ENCODE results near the gene CTCF.

CTCF gene

GRCh38 chr16:67666559-67667452, 104.5 kb downstream of the CTCF start, which contains the start of the genes C16orf86 and ENKD1:
C16orf86 (plus strand) TSS chr16:67666814; CDS start chr16:67666971, 157 bp downstream.
ENKD1 (minus strand) TSS chr16:67666750; CDS start chr16:67666442, 308 bp downstream.
- Histone ChIP-seq H3K79me1 (replicated peaks; ENCODE audit: low read length, poor library complexity, severe bottlenecking) (peaks cover 3% of the 10 kb centered on the region), H2BK12ac (ENCODE audit: low read length in 2 of 2) (peak within 1 kb of the TSS in 1 of 2 experiments; percentile 73), H4K91ac (ENCODE audit: low read length) (peak within 1 kb of the TSS; percentile 95), H3K36me3 (ENCODE audit: control insufficient read depth in 1 of 2, insufficient read depth in 2 of 2, low read depth in 1 of 2, low read length in 2 of 2) (peaks cover 25 to 27% of the 10 kb centered on the region in 2 experiments), H4K8ac (ENCODE audit: low read length) (peak within 1 kb of the TSS; percentile 98), H2BK120ac (ENCODE audit: low read depth, low read length) (peak within 1 kb of the TSS; percentile 78), H3K9me3 (ENCODE audit: control insufficient read depth, low read length) (no peaks in the 10 kb centered on the region), H3K27ac (ENCODE audit: low read length, poor library complexity, severe bottlenecking) (no peak within 1 kb of the TSS), H2AFZ (ENCODE audit: low read depth, low read length) (peak within 1 kb of the TSS; percentile 98), H3K4ac (ENCODE audit: low read depth in 1 of 2, low read length in 2 of 2) (peak within 1 kb of the TSS; percentile 90 to 92), H3K14ac (ENCODE audit: low read length in 2 of 2) (peak within 1 kb of the TSS in 1 of 2 experiments; percentile 12), H2AK5ac (ENCODE audit: low read length, severe bottlenecking) (no peak within 1 kb of the TSS), H3K27me3 (ENCODE audit: control insufficient read depth in 1 of 2, insufficient read depth in 1 of 2, low read length in 2 of 2) (no peaks in the 10 kb centered on the region), H2BK15ac (ENCODE audit: low read depth, poor library complexity, severe bottlenecking) (peak within 1 kb of the TSS; percentile 93), H3K9ac (ENCODE audit: low read length) (peak within 1 kb of the TSS; percentile 93), H3K23ac (ENCODE audit: low read length in 2 of 2) (peak within 1 kb of the TSS in 1 of 2 experiments; percentile 27), H2BK5ac (ENCODE audit: low read depth, low read length, poor library complexity, severe bottlenecking) (no peak within 1 kb of the TSS), H3K4me3 (ENCODE audit: insufficient read depth in 1 of 2, low read depth in 1 of 2, low read length in 2 of 2) (peak within 1 kb of the TSS; percentile 73 to 85), H3K18ac (ENCODE audit: low read depth in 1 of 2, low read length in 2 of 2) (peak within 1 kb of the TSS; percentile 89 to 93), H3K4me1 (ENCODE audit: control insufficient read depth, insufficient read depth, low read depth, low read length) (peaks cover 20% of the 10 kb centered on the region), H3K4me2 (ENCODE audit: low read length, poor library complexity, severe bottlenecking) (peak within 1 kb of the TSS; percentile 79)
- DNase-seq, result peak; percentile 81
- 13% methylated on average over 77 of the region's 78 CpGs for WGBS

- H2AK5ac ChIP-seq (ENCODE audit: low read length, severe bottlenecking), result no peak overlapping the region
Observed at GRCh38 chr16:67667453-67667816, 105.1 kb downstream of the CTCF start.

GRCh38 chr16:67667817-67668494, 105.6 kb downstream of the CTCF start:
- no peak overlapping the region for H2BK120ac ChIP-seq (ENCODE audit: low read depth, low read length)
- peak overlapping the region in 1 of 2 experiments; percentile 85 for H3K4me3 ChIP-seq (ENCODE audit: insufficient read depth in 1 of 2, low read depth in 1 of 2, low read length in 2 of 2)
- H3K9me3 ChIP-seq (ENCODE audit: control insufficient read depth, low read length), result no peaks in the 10 kb centered on the region
- H2AFZ ChIP-seq (ENCODE audit: low read depth, low read length), result no peak overlapping the region
- peak overlapping the region; percentile 64 for H4K8ac ChIP-seq (ENCODE audit: low read length)
- no peak overlapping the region for H3K18ac ChIP-seq (ENCODE audit: low read depth in 1 of 2, low read length in 2 of 2)
- no peaks in the 10 kb centered on the region for H3K27me3 ChIP-seq (ENCODE audit: control insufficient read depth in 1 of 2, insufficient read depth in 1 of 2, low read length in 2 of 2)
- H3K9ac ChIP-seq (ENCODE audit: low read length), result peak overlapping the region; percentile 93
- peak overlapping the region in 1 of 2 experiments; percentile 17 for H3K4ac ChIP-seq (ENCODE audit: low read depth in 1 of 2, low read length in 2 of 2)
- H2BK5ac ChIP-seq (ENCODE audit: low read depth, low read length, poor library complexity, severe bottlenecking), result no peak overlapping the region
- H3K4me1 ChIP-seq (ENCODE audit: control insufficient read depth, insufficient read depth, low read depth, low read length), result peaks cover 26% of the 10 kb centered on the region
- no peak overlapping the region for H2AK5ac ChIP-seq (ENCODE audit: low read length, severe bottlenecking)
- no peak overlapping the region for H3K14ac ChIP-seq (ENCODE audit: low read length in 2 of 2)
- H2BK12ac ChIP-seq (ENCODE audit: low read length in 2 of 2), result no peak overlapping the region
- H2BK15ac ChIP-seq (ENCODE audit: low read depth, poor library complexity, severe bottlenecking), result peak overlapping the region; percentile 23
- H3K36me3 ChIP-seq (ENCODE audit: control insufficient read depth in 1 of 2, insufficient read depth in 2 of 2, low read depth in 1 of 2, low read length in 2 of 2), result peaks cover 14 to 16% of the 10 kb centered on the region in 2 experiments
- no peak overlapping the region for H3K23ac ChIP-seq (ENCODE audit: low read length in 2 of 2)
- peak; percentile 96 for DNase-seq
- H3K79me1 ChIP-seq (replicated peaks; ENCODE audit: low read length, poor library complexity, severe bottlenecking), result peaks cover 5% of the 10 kb centered on the region
- no peak overlapping the region for H4K91ac ChIP-seq (ENCODE audit: low read length)
- H3K4me2 ChIP-seq (ENCODE audit: low read length, poor library complexity, severe bottlenecking), result peak overlapping the region; percentile 2
- H3K27ac ChIP-seq (ENCODE audit: low read length, poor library complexity, severe bottlenecking), result no peak overlapping the region
- 35% methylated on average over 18 of the region's 18 CpGs for WGBS

More at GRCh38 chr16:67667453-67667816, 105.1 kb downstream of the CTCF start:
- H3K9ac ChIP-seq (ENCODE audit: low read length), result peak overlapping the region; percentile 93
- H3K14ac ChIP-seq (ENCODE audit: low read length in 2 of 2), result no peak overlapping the region
- no peak overlapping the region for H3K23ac ChIP-seq (ENCODE audit: low read length in 2 of 2)
- peak overlapping the region; percentile 28 for H4K91ac ChIP-seq (ENCODE audit: low read length)
- H3K4me3 ChIP-seq (ENCODE audit: insufficient read depth in 1 of 2, low read depth in 1 of 2, low read length in 2 of 2), result peak overlapping the region in 1 of 2 experiments; percentile 85
- H3K4ac ChIP-seq (ENCODE audit: low read depth in 1 of 2, low read length in 2 of 2), result peak overlapping the region; percentile 24
- H3K9me3 ChIP-seq (ENCODE audit: control insufficient read depth, low read length), result no peaks in the 10 kb centered on the region
- DNase-seq, result no peak
- H3K18ac ChIP-seq (ENCODE audit: low read depth in 1 of 2, low read length in 2 of 2), result peak overlapping the region in 1 of 2 experiments; percentile 89
- no peak overlapping the region for H2AFZ ChIP-seq (ENCODE audit: low read depth, low read length)
- no peak overlapping the region for H2BK5ac ChIP-seq (ENCODE audit: low read depth, low read length, poor library complexity, severe bottlenecking)
- H2BK120ac ChIP-seq (ENCODE audit: low read depth, low read length), result peak overlapping the region; percentile 78
- H3K4me2 ChIP-seq (ENCODE audit: low read length, poor library complexity, severe bottlenecking), result peak overlapping the region; percentile 2
- peaks cover 20 to 21% of the 10 kb centered on the region in 2 experiments for H3K36me3 ChIP-seq (ENCODE audit: control insufficient read depth in 1 of 2, insufficient read depth in 2 of 2, low read depth in 1 of 2, low read length in 2 of 2)
- peak overlapping the region in 1 of 2 experiments; percentile 10 for H2BK12ac ChIP-seq (ENCODE audit: low read length in 2 of 2)
- no peaks in the 10 kb centered on the region for H3K27me3 ChIP-seq (ENCODE audit: control insufficient read depth in 1 of 2, insufficient read depth in 1 of 2, low read length in 2 of 2)
- H3K27ac ChIP-seq (ENCODE audit: low read length, poor library complexity, severe bottlenecking), result no peak overlapping the region
- peaks cover 5% of the 10 kb centered on the region for H3K79me1 ChIP-seq (replicated peaks; ENCODE audit: low read length, poor library complexity, severe bottlenecking)
- H2BK15ac ChIP-seq (ENCODE audit: low read depth, poor library complexity, severe bottlenecking), result peak overlapping the region; percentile 23
- WGBS, result 59% methylated on average over 6 of the region's 10 CpGs
- peak overlapping the region; percentile 98 for H4K8ac ChIP-seq (ENCODE audit: low read length)
- H3K4me1 ChIP-seq (ENCODE audit: control insufficient read depth, insufficient read depth, low read depth, low read length), result peaks cover 23% of the 10 kb centered on the region

All from mesenchymal stem cell (in vitro differentiated cells and primary cell).